ENCODE results near the gene MUC6.

Gene MUC6

GRCh38 chr11:980438-981357, 55.8 kb downstream of the MUC6 start:
- Histone ChIP-seq H2AFZ (ENCODE audit: low read depth) (no peak overlapping the region), H3K4me2 (no peak overlapping the region), H3K27me3 (ENCODE audit: insufficient read depth, low read depth) (no peaks in the 10 kb centered on the region), H3K36me3 (ENCODE audit: insufficient read depth) (no peaks in the 10 kb centered on the region), H3K79me2 (ENCODE audit: insufficient read depth, low read depth) (no peaks in the 10 kb centered on the region), H3K4me1 (ENCODE audit: low read depth, poor library complexity, severe bottlenecking) (peaks cover 10% of the 10 kb centered on the region), H3K9ac (no peak overlapping the region), H4K20me1 (ENCODE audit: insufficient read depth) (no peaks in the 10 kb centered on the region), H3K27ac (no peak overlapping the region), H3K4me3 (IDR thresholded peaks at IDR 0.05; ENCODE audit: insufficient read depth, low read depth, low read length) (no peak overlapping the region)
- no peak for TF ChIP-seq CTCF (conservative IDR thresholded peaks at IDR 0.05; ENCODE audit: low read depth, low read length)

GRCh38 chr11:978781-979180, 57.7 kb downstream of the MUC6 start:
- H3K27me3 ChIP-seq (ENCODE audit: insufficient read depth, low read depth), result no peaks in the 10 kb centered on the region
- TF ChIP-seq CTCF (conservative IDR thresholded peaks at IDR 0.05; ENCODE audit: low read depth, low read length), result no peak
- H3K4me2 ChIP-seq, result no peak overlapping the region
- no peak overlapping the region for H3K27ac ChIP-seq
- no peak overlapping the region for H3K9ac ChIP-seq
- no peaks in the 10 kb centered on the region for H4K20me1 ChIP-seq (ENCODE audit: insufficient read depth)
- no peaks in the 10 kb centered on the region for H3K79me2 ChIP-seq (ENCODE audit: insufficient read depth, low read depth)
- no peak overlapping the region for H3K4me3 ChIP-seq (IDR thresholded peaks at IDR 0.05; ENCODE audit: insufficient read depth, low read depth, low read length)
- H3K4me1 ChIP-seq (ENCODE audit: low read depth, poor library complexity, severe bottlenecking), result peaks cover 11% of the 10 kb centered on the region
- H3K36me3 ChIP-seq (ENCODE audit: insufficient read depth), result no peaks in the 10 kb centered on the region
- H2AFZ ChIP-seq (ENCODE audit: low read depth), result no peak overlapping the region

- Histone ChIP-seq H4K20me1 (ENCODE audit: insufficient read depth) (no peaks in the 10 kb centered on the region), H3K4me2 (no peak overlapping the region), H3K27ac (no peak overlapping the region), H3K79me2 (ENCODE audit: insufficient read depth, low read depth) (no peaks in the 10 kb centered on the region), H3K4me3 (IDR thresholded peaks at IDR 0.05; ENCODE audit: insufficient read depth, low read depth, low read length) (no peak overlapping the region), H3K36me3 (ENCODE audit: insufficient read depth) (no peaks in the 10 kb centered on the region), H3K27me3 (ENCODE audit: insufficient read depth, low read depth) (no peaks in the 10 kb centered on the region), H2AFZ (ENCODE audit: low read depth) (no peak overlapping the region), H3K4me1 (ENCODE audit: low read depth, poor library complexity, severe bottlenecking) (peaks cover 11% of the 10 kb centered on the region), H3K9ac (no peak overlapping the region)
- no peak for TF ChIP-seq CTCF (conservative IDR thresholded peaks at IDR 0.05; ENCODE audit: low read depth, low read length)
Observed at GRCh38 chr11:977830-978720, 58.4 kb downstream of the MUC6 start.

- Histone ChIP-seq H3K9ac (no peak overlapping the region), H3K4me3 (IDR thresholded peaks at IDR 0.05; ENCODE audit: insufficient read depth, low read depth, low read length) (no peak overlapping the region), H3K36me3 (ENCODE audit: insufficient read depth) (no peaks in the 10 kb centered on the region), H4K20me1 (ENCODE audit: insufficient read depth) (no peaks in the 10 kb centered on the region), H3K4me2 (no peak overlapping the region), H3K27ac (no peak overlapping the region), H3K4me1 (ENCODE audit: low read depth, poor library complexity, severe bottlenecking) (peaks cover 11% of the 10 kb centered on the region), H3K79me2 (ENCODE audit: insufficient read depth, low read depth) (no peaks in the 10 kb centered on the region), H2AFZ (ENCODE audit: low read depth) (no peak overlapping the region), H3K27me3 (ENCODE audit: insufficient read depth, low read depth) (no peaks in the 10 kb centered on the region)
- no peak for TF ChIP-seq CTCF (conservative IDR thresholded peaks at IDR 0.05; ENCODE audit: low read depth, low read length)
Observed at GRCh38 chr11:976431-977160, 59.9 kb downstream of the MUC6 start.
